ENCODE results near the gene TOX2. TPM values are rescaled to one million over a fixed set of nuclear protein-coding genes. Genes with fewer than 3 reads are reported as not detected.

Gene TOX2
- total RNA-seq, 1 experiment from 2014 or later, result 85.4 TPM

GRCh38 chr20:44024820-44025580 lies 110.3 kb downstream of the TOX2 start:
- in situ Hi-C loops (cut with HindIII; ENCODE audit: low pct_unique_long_range_greater_than_20kb, low sequenced_read_pairs), result no loop called here
- peak overlapping the region; percentile 23; the same call in 1 of the 2 replicates for H3K27ac ChIP-seq (ENCODE audit: low read length)
- no peaks in the 10 kb centered on the region for H3K36me3 ChIP-seq (ENCODE audit: control insufficient read depth, insufficient read depth, low read length)
- DNase-seq (ENCODE audit: low read depth, low spot score), result no peak
- ChIA-PET CTCF (no interaction called here), POLR2A (no interaction called here)
- intact Hi-C loops (cut with micrococcal nuclease; ENCODE audit: unreplicated experiment), result no loop called here
- H3K27me3 ChIP-seq (ENCODE audit: control insufficient read depth, insufficient read depth, low read length), result no peaks in the 10 kb centered on the region
- no peak overlapping the region for H3K4me3 ChIP-seq (ENCODE audit: low read depth in 2 of 2, low read length in 2 of 2)
- no peak for ATAC-seq
- H3K9me3 ChIP-seq (ENCODE audit: control insufficient read depth, insufficient read depth, low read depth, low read length), result no peaks in the 10 kb centered on the region
- no TSS peak for BruUV-seq (replicated peaks)
- peaks cover 15% of the 10 kb centered on the region for H3K4me1 ChIP-seq (ENCODE audit: control insufficient read depth, insufficient read depth, low read length)
- TF ChIP-seq SIN3A (IDR thresholded peaks at IDR 0.05; ENCODE audit: borderline replicate concordance, insufficient read depth, low read depth, low read length), result no peak
- TF ChIP-seq TCF7L2 (IDR thresholded peaks at IDR 0.05; ENCODE audit: low read depth, low read length), result no peak
- no peak for TF ChIP-seq REST (IDR thresholded peaks at IDR 0.05; ENCODE audit: insufficient read depth in 1 of 2, low read depth in 2 of 2, low read length in 1 of 2)
- TF ChIP-seq CTCF (IDR thresholded peaks at IDR 0.05), result no peak
- no peak for TF ChIP-seq POLR2AphosphoS5 (IDR thresholded peaks at IDR 0.05; ENCODE audit: low read depth, low read length)

- DNase-seq (ENCODE audit: low read depth, low spot score), result no peak
- Histone ChIP-seq H3K27me3 (ENCODE audit: control insufficient read depth, insufficient read depth, low read length) (no peaks in the 10 kb centered on the region), H3K36me3 (ENCODE audit: control insufficient read depth, insufficient read depth, low read length) (no peaks in the 10 kb centered on the region), H3K9me3 (ENCODE audit: control insufficient read depth, insufficient read depth, low read depth, low read length) (no peaks in the 10 kb centered on the region), H3K27ac (ENCODE audit: low read length) (no peak overlapping the region), H3K4me1 (ENCODE audit: control insufficient read depth, insufficient read depth, low read length) (peaks cover 7% of the 10 kb centered on the region), H3K4me3 (ENCODE audit: low read depth in 2 of 2, low read length in 2 of 2) (no peak overlapping the region)
- intact Hi-C loops (cut with micrococcal nuclease; ENCODE audit: unreplicated experiment) (no loop called here), in situ Hi-C loops (cut with HindIII; ENCODE audit: low pct_unique_long_range_greater_than_20kb, low sequenced_read_pairs) (no loop called here)
- POLR2A ChIA-PET, result no interaction called here
- no TSS peak for BruUV-seq (replicated peaks)
- CTCF ChIA-PET, result no interaction called here
- no peak for ATAC-seq
- TF ChIP-seq SIN3A (IDR thresholded peaks at IDR 0.05; ENCODE audit: borderline replicate concordance, insufficient read depth, low read depth, low read length) (no peak), CTCF (IDR thresholded peaks at IDR 0.05) (no peak), REST (IDR thresholded peaks at IDR 0.05; ENCODE audit: insufficient read depth in 1 of 2, low read depth in 2 of 2, low read length in 1 of 2) (no peak), POLR2AphosphoS5 (IDR thresholded peaks at IDR 0.05; ENCODE audit: low read depth, low read length) (no peak), TCF7L2 (IDR thresholded peaks at IDR 0.05; ENCODE audit: low read depth, low read length) (no peak)
Observed at GRCh38 chr20:44025756-44026155, 111.1 kb downstream of the TOX2 start.

Measured in Panc1 (cell line).